Measurements from ENCODE around the gene NIPAL4.
A peak's percentile ranks its signal among the peaks of the same experiment; 100 is the strongest.

The NIPAL4 gene

GRCh38 chr5:157486221-157486681 lies 26.2 kb downstream of the NIPAL4 start:
- DNase-seq, result no peak

DNA sequence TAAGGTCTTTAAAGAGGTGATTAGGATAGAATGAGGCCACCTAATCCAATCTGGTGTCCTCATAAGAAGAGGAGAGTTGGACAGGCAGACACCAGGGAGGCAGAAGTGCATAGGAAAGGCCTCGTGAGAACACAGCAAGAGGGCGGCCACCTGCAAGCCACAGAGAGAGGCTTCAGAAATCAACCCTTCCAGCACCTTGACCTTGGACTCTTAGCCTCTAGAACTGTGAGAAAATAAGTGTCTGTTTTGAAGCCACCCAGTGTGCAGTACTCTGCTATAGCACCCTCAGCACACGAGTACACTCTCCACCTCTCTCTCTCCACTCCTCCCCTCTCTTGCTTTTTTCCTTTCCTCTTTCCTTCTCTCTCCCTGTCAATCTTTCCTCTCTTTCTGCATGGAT lies 26.8 kb downstream of the NIPAL4 start:
- no peak for DNase-seq

- DNase-seq, result no peak
Observed at GRCh38 chr5:157487358-157487757, 27.3 kb downstream of the NIPAL4 start.

DNA sequence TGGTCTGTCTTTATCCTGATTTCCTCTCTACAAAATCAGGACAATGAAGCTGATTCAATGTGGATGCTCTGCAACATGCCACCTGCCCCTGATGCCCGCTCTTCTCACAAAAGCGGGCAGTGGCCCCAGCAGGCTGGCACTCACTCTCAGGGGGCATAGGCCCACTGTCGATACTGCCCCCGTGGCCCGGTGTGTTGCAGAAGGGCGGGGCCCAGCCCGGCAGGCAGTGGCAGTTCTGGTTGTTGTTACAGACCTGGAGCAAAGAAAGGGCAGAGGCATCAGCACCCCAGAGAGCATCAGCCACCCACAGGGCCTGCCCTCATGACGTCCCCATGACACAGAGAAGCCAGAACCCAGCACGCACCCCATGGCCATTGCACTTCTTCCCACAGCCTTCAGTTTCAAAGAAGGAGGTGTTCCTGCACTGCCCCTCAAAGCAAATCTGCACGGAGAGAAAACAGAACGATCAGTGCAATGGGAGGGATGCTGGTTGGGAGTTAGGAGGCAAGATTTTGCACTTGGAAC lies 31.5 kb downstream of the NIPAL4 start:
- DNase-seq, result no peak

DNA sequence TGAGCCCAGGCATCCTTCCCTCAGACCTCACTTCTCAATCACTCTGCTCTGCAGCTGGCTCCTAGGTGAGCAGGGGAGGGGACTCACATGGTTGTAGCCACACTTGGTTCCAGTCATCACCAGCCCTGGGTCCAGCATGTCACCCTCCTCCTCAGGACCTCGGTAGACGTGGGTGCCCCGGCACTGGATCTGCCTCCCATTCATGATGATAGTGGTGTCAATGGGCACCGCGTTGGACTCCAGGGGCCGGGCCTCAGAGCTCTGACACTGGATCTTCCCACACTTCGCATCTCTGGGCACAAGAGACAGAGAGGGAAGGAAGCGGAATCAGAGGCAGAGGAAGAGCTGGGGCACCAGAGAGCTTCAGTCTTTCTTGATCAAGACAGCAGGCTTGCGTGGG lies 32.9 kb downstream of the NIPAL4 start:
- DNase-seq, result no peak

- no peak for DNase-seq
Observed at GRCh38 chr5:157494178-157494832, 34.3 kb downstream of the NIPAL4 start.

DNA sequence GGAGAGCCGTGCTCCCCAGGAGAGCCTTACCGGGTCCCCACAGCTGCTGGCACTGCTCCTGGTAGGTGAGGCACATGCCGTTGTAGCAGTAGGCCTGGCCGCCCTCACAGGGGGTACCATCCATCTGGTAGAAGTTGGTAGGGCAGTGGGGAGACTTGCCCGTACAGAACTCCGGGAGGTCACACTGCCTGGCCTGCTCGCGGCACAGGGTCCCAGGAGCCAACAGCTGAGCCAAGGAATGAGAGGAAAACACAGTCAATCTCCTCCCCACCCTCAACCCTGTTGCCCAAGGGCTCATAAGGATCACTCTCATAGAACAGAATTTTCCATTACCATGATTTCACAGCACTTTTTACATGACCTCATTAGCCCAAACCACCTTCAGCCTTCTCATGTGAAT lies 36.9 kb downstream of the NIPAL4 start:
- DNase-seq, result no peak

GRCh38 chr5:157497875-157498611 lies 38.0 kb downstream of the NIPAL4 start:
- peak; percentile 5 for DNase-seq

GRCh38 chr5:157502143-157502647 lies 42.2 kb downstream of the NIPAL4 start:
- DNase-seq, result no peak

GRCh38 chr5:157504053-157504452 lies 44.0 kb downstream of the NIPAL4 start:
- DNase-seq, result no peak

- no peak for DNase-seq
Observed at GRCh38 chr5:157505496-157505895, 45.5 kb downstream of the NIPAL4 start.

- no peak for DNase-seq
Observed at GRCh38 chr5:157506066-157506590, 46.1 kb downstream of the NIPAL4 start.

DNA sequence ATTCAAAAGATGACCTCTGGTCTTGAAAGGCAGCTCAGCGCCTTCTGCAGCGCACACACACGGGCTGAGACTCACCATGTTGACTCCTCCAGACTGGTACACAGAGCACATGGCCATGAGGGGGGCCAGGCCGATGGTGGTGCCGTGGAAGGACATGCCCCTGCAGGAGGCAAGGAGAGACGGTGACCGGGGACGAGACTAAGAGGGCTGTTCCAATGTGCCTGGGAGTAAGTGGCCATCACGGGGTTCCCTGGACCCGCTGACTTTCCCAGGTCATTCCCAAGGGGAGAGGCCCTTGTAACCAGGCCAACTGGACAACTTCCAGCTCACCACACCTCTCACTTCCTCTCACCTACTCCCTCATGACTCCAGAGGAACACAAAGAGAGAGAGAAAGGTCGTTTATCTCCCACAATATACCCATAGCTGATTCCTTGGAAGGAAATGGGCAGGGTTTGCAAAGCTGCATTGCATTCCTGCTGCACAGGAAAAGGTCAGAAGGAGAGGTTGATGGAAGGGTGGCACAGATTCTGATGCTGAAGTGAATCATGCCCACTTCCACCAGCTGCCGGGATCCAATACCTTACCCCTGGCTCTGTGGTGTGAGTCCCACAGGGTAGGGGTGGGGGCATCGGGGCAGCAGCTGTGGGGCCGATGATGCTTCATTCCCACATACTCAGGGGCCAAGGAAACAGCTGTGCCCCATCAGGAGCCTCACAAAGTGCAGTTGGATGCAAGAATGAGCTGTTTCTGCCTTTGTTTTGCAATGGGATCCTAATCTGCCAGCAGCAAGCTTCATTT lies 47.2 kb downstream of the NIPAL4 start:
- no peak for DNase-seq

- no peak for DNase-seq
Observed at GRCh38 chr5:157509093-157509492, 49.1 kb downstream of the NIPAL4 start.

GRCh38 chr5:157509587-157509986 lies 49.6 kb downstream of the NIPAL4 start:
- no peak for DNase-seq

DNA sequence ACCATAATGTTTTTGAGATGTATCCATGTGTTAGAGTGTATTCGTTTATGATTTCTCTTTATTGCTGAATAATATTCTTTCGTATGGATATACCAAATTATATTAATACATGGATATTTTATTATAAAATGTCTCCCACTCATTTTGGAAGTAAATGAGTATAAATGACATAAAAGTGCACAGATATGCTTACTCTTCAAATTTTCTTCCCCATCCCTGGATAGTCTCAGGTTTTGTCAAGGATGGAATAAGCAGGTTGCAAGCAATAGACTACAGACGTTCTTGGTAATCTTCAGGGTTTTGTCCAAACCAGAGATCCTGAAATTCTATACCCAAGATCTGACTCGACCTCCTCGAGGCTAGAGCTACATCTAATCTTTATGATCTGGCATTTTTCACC lies 50.7 kb downstream of the NIPAL4 start:
- no peak for DNase-seq

DNA sequence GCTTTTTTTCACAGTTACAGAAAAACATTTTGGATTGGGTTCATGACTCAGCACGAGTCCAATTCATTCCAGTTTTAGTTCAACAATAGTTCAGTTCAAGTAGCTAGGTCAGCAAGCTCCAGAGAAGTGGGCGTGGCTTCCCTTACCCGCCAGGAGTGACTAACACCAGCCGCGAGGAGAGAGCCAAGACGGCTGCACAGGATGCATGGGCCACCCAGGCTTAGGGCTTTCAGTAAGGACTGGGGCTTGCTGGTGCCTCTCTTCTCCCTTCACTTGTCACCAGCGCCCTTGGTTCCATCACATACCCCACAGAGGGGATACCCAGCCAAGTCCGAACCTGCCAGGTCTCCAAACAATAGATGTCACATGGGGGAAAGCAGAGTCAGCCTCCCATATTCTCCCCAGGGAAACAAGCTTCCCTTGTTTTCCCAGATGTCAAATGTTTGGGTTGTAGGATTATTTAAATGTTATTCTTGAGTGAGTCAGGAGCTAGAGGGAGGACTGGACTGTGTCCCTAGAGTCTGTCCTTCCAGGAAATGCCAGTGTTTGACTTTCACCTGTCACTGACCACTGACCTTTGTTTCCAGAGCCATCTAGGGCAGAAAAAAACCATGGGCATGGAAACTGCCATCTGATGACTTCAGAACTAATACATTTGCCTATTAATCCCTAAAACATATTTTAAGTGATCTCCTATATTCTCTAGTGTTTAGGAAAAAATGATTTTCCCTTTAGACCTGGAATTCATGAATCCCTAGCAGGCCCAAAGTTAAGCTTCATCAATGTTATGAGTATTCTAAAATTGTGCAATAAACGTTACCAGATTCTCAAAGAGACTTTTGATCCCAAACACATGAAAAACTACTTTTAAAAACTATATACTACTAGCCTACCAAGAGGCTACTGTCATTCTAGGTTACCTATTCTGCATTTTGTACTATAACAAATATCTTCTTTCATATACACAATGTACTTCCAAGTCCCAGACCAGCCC lies 51.9 kb downstream of the NIPAL4 start:
- DNase-seq, result no peak

- DNase-seq, result no peak
Observed at GRCh38 chr5:157513182-157513581, 53.2 kb downstream of the NIPAL4 start.

DNA sequence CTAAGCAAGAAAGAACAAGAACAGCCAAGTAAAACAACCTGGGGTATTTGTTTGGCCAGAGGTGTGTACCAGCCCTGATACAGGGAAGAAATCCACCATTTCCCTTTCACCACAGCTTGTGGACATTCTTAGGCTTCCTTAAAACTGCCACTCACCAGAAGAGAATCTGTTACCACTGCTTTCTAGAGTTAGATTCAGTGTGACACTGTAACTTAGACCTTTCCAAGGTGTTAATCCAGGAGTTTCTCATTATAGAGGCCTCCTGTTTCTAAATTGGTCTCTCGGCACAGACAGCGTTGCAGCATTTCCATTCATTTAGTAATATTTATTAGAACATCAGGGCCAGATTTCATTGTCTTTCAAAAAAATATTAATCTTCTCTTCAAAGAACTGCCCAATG lies 55.0 kb downstream of the NIPAL4 start:
- DNase-seq, result no peak

GRCh38 chr5:157516006-157516405 lies 56.0 kb downstream of the NIPAL4 start:
- DNase-seq, result no peak

DNA sequence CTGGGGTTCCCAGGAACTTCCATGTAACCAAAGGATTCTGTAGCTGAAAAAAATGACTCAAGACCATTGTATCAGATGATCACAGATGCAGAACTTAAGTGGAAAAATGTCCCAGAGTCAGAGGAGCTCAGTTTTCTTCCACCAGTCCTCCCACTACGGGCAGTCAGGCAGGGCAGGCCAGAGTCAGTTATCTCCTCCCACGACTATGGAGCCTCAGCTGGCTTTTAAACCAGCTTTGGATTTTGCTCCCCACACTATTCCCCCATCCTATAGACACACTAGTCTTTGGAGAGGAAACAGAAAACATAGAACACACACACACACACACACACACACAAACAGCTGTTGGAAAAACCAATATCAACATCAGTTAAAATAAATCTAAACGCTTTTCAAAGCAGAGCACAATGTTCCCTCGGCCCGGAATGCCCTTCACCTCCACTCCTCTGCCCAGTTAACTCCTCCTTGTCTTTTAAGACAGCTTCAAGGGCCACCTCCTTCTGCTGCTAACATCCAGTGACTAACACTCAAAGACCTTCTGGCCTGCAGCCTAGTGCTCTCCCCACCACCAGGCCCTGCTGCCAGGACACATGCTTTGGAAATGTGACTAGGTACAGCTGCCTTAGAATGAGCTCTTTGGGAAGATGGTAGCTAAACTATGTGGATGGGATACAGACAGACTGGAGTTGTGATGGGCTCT lies 56.8 kb downstream of the NIPAL4 start:
- no peak for DNase-seq

All from DMS153 (cell line).